NCI-H2227 (cell line): Measurements from ENCODE around the gene PTGER3.

Source experiments
- DNase-seq: peaks from one replicate; lab custom pipeline; 2025; ENCODE audit not compliant: unreplicated experiment; lab: John Stamatoyannopoulos, UW

PTGER3 gene

DNA sequence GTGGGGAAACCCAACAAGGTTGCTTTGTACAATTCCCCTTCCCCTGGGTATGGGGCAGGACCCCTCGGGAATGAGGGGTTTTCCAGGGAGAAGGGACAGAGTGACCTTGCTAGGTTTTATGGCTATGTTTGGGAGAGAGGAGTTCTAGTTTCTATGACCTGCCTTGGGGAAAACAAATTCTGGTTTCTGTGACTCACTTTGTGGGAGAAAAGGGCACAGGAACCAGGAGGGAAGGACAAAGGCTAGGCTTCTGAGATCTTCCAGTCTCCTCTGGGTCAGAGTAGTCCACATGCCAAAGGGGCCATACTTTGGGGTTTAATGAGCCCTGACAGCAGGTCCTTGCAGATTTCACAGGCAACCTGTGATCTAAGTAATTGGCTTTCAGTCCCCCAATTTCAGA, 5.5 kb upstream of the PTGER3 start:
- DNase-seq = no peak

DNA sequence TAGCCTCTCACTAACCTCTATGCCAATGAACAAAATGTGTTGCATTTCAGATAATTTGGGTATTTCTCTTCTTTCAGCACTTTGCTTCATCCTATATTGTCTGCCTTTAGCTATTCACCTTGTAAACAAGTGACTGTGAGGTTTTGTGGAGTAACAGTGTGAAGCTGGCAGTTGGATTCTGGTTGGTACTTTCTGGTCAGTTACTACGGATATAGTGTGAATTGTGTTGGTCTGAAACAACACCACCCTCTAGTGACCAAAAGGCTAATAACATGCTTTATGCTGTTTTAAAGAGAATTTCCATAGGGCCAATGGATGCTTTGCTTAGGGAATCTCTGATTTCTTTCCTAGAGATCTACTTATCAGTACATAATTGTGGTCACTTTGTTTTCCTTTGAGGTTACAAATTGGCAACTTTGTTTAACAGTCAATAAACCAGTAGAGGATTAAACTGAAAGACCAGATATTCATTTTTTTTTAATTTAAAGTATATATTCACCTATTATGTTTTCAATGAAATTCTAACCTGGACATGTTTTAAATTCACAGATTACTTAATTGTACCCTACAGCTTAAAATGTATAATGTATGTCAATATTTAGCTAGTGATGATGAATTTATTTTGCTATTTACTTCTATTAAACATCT, 2.5 kb upstream of the PTGER3 start:
- DNase-seq = peak; percentile 75

DNA sequence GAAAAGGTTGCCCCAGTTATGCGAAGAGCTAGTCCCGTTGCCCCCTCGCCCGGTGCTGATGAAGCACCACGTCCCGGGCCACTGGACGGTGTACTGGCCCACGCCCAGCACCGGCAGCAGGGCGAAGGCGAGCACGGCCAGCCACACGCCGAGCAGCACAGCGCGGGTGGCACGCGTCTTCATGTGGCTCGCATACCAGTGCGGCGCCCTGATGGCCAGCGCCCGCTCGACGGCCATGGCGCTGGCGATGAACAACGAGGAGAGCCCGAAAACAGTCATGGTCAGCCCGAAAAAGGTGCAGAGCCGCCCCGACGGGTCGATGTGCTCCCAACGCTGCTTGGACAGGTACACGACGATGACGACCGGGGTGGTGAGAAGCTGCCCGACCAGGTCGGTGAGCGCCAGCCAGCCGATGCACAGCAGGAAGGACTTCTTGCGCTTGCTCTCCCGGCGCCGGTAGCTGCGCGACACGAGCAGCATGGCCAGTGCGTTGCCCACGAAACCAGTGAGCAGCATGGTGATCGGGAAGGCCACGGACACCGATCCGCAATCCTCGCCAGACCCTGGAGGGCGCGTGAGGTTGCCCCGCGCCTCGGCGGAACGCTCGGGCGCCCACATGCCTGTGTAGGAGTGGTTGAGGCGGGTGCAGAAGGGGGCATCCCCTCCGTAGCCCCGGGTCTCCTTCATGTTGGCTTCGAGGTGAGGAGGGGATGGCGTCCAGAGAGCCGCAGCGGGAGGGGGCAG, 553 bp downstream of the PTGER3 start:
- DNase-seq = peak; percentile 39

DNA sequence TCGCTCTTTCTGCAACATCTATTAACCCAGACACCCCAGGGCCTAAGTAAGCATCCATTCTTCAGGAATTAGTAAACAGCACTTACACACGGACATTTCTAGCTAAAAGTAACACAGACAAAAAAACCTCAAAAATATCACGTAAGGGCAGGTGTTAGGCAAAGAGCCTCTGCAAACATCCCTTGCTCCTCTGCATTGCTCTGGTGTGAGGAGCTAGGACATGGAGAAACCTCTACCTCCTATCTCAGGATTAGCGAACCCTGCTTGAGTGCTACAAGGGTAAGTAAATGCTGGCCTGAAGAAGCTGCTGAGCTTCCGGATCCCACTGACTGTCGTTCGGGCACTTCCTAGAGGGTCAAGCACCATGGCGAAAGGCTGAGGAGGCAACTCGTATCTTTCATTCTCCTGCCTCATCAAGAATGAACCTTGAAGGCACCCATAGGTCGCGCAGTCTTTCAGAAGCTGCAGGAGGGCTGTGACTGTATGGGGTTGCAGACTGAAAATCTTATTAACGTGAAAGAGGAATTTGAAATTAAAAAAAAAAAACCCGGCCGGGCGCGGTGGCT, 2.1 kb downstream of the PTGER3 start:
- DNase-seq = no peak

GRCh38 chr1:71044833-71045232, 2.8 kb downstream of the PTGER3 start:
- no peak for DNase-seq

- DNase-seq = no peak
Measured at GRCh38 chr1:71043065-71043464, 4.6 kb downstream of the PTGER3 start.

DNA sequence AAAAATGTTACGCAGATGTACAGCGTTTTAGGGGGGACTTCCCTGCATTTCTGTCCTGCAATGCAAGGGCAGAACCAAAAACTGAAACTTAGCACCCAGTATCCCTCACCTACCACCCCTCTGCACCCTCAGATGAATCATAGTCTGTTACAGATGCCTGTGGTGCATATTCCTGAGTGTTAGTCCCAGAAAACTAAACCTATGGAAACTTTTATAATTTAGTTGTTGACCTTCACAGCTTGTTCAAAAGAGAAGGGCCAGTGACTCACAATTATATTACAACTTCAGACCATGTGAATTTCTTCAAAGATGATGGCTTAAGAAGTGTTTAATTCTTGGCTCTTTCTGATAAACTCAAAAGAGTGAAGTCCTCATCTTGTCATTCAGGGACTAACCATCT, 5.8 kb downstream of the PTGER3 start:
- no peak for DNase-seq

DNA sequence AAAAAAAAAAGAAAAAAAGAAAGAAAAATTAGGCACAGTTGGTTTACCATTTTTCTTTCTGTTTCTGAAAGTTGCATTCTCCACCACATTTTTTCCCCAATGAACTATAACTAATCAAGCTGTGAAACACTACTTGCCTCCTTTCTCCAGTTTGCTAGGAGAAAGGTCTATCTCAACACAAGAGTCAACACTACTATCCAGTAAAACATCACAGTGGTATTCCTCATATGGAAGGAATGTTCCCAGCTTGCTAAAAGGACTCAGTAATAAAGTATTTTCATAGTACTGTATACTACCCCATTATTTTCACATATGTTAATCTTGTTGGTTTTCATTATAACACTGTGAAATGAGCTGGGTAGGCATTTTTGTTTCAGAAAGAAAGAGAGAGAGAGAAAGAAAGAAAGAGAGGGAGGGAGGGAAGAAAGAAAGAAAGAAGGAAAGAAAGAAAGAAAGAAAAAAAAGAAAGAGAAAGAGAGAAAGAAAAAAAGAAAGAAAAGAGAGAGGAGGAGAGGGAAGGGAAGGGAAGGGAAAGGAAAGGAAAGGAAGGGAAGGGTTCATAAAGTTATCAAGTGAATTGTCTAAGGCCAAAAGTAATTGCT, 7.9 kb downstream of the PTGER3 start:
- no peak for DNase-seq

DNA sequence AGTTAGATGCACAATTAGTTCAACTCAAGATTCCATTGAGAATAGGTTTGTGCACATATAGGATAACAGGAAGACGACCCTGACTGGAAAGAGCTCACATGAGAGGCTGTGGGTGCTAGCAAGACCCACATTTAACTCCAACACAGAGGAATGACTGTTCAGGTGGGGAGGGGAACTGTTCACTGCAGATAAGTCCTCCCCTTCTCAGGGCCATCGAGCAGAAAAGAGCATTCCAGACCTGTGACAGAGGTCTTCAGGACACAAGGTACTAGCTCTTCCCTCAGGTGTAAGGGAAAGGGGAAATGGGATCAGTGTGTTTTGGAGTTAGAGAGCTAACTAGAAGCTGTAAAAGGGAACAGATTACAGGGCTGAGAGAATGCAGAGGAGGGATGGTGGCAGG, 8.7 kb downstream of the PTGER3 start:
- DNase-seq = no peak

DNA sequence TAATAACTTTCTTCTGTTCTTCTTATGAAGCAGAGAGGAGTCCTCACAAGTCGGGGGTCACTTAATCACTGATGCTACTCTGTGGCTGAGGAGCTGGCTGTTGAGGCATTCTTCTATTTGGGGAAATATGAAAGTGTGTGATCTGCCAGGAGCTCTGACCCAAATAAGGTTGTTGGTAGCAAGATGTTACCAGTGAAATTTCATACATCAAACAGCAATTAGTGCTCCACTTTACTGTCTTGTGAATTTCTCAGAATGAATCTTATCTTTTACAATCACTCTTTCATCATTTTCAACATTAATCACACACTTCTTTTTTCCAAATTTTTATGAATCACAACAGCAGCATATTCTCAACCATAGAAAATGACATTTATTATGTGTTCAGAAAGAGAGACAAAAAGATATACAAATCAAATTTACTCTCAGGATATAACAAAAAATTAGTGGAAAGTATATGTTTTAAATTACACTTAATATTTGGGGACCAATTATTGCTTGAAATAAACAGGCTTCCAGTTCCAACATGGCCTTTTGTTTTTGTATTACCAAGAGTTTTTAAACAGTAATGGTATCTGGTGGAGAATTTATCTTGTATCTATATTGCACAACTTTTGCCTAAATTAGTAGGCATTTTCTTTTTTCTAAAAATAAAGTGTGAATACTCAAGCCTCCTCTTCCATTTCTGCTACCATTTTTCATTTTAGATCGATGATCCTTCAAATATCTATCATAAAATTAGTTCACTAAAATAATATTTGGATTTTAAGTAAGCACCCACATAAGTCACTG, 9.6 kb downstream of the PTGER3 start:
- no peak for DNase-seq

DNA sequence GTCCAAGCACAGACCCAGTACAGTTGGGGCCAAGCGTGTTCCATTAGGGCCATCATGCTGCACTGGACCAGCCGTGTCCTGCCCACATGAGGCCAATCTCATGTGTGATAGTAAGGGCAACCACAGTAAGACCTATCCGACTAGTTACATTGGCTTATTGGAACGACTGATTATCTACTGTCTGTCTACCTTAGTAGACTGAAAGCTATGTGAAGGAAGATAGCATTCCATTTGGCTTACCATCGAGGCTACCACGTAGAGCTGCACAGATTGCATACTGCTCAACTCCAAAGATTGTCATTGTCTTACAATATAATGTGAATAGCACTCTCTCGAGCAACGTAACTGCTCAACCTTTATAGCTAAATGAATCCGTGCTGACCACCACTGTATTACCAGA, 10.6 kb downstream of the PTGER3 start:
- no peak for DNase-seq

- no peak for DNase-seq
Measured at GRCh38 chr1:71033136-71033535, 14.5 kb downstream of the PTGER3 start.

GRCh38 chr1:71031426-71031825, 16.2 kb downstream of the PTGER3 start:
- no peak for DNase-seq

DNA sequence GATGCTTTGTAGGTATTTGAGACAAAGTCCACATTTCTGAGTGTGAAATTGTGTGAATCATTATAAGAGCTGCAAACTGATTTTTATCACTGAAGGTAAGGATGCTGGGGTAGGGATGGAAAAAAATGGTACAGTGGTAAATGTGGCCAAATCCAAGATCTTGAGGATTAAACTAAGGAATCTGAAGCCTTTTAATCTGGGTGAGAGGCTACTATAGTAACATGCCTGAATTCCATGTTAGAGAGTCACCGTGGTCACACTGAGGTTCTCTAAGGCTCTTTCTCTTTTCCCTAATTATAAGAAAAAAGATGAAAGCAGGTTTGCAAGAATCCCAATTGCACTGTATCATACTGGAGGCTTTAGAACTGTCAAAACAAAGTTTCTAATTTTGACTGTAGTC, 17.6 kb downstream of the PTGER3 start:
- no peak for DNase-seq

DNA sequence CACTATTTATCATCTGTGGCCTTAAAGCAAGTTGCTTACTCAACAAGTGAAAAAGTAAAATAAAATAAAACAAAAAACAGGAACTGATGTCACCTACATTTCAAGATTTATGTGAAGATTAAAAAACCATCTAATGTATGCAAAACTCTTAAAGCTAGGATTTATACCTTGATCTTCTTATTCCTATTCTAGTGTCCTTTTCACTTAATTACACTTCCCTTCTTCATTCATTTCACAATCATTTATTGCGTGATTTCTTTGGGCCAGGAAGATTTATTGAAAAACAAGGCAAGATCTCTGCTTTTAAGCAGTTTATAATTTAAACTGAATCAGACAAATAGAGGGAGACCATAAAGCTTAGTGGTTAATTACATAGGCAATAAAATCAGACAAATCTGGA, 18.6 kb downstream of the PTGER3 start:
- no peak for DNase-seq

- DNase-seq = no peak
Measured at GRCh38 chr1:71027991-71028390, 19.6 kb downstream of the PTGER3 start.

- DNase-seq = no peak
Measured at GRCh38 chr1:71026093-71026492, 21.5 kb downstream of the PTGER3 start.

DNA sequence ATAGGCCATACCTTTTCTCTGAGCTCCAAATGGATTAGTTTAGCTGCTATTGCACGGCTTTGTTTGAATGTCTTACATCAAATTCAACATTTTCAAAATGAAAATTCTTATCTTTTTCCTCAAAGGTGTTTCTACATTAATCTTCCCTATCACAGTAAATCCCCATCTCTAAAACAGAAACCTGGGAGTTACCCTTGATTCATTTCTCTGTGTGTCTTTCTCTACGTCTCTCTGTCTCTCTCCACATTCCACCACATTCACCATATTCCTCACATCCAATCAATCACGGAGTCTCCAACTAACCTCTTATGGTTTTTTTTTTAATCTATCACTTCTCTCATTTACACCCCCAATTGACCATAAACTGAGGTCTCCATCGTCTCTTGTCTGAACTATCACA, 24.1 kb downstream of the PTGER3 start:
- DNase-seq = no peak

GRCh38 chr1:71019233-71019969, 28.2 kb downstream of the PTGER3 start:
- DNase-seq = no peak

- DNase-seq = no peak
Measured at GRCh38 chr1:71018791-71019190, 28.8 kb downstream of the PTGER3 start.

GRCh38 chr1:71015745-71016144, 31.9 kb downstream of the PTGER3 start:
- no peak for DNase-seq
